ENCODE data around the gene SBK3. TPM values are rescaled to one million over a fixed set of nuclear protein-coding genes. Genes with fewer than 3 reads are reported as not detected.

The SBK3 gene
- total RNA-seq, 1 donor from 2014 or later, result not detected

GRCh38 chr19:55553217-55554182 lies 8.2 kb upstream of the SBK3 start:
- peak; percentile 25 for TF ChIP-seq CTCF (IDR thresholded peaks at IDR 0.05)
- no peaks in the 10 kb centered on the region for H3K36me3 Mint-ChIP-seq (ENCODE audit: low read depth)
- H3K4me1 Mint-ChIP-seq (ENCODE audit: low read depth), result peaks cover 43% of the 10 kb centered on the region
- no peak overlapping the region for H3K4me3 Mint-ChIP-seq (ENCODE audit: unreplicated experiment)
- no peaks in the 10 kb centered on the region for H3K27me3 Mint-ChIP-seq (ENCODE audit: low read depth)
- H3K27ac Mint-ChIP-seq (ENCODE audit: unreplicated experiment), result peak overlapping the region; percentile 95
- no peaks in the 10 kb centered on the region for H3K9me3 Mint-ChIP-seq (ENCODE audit: low read depth)
- DNase-seq (ENCODE audit: low spot score), result no peak

- TF ChIP-seq CTCF (IDR thresholded peaks at IDR 0.05), result no peak
- no peaks in the 10 kb centered on the region for H3K36me3 Mint-ChIP-seq (ENCODE audit: low read depth)
- no peak for DNase-seq (ENCODE audit: low spot score)
- no peaks in the 10 kb centered on the region for H3K27me3 Mint-ChIP-seq (ENCODE audit: low read depth)
- peak overlapping the region; percentile 95 for H3K27ac Mint-ChIP-seq (ENCODE audit: unreplicated experiment)
- H3K4me1 Mint-ChIP-seq (ENCODE audit: low read depth), result peaks cover 52% of the 10 kb centered on the region
- H3K9me3 Mint-ChIP-seq (ENCODE audit: low read depth), result no peaks in the 10 kb centered on the region
- peak overlapping the region; percentile 15 for H3K4me3 Mint-ChIP-seq (ENCODE audit: unreplicated experiment)
These were observed 7.3 kb upstream of the SBK3 start for GRCh38 chr19:55552620-55553019.

- Mint-ChIP-seq H3K36me3 (ENCODE audit: low read depth) (no peaks in the 10 kb centered on the region), H3K4me1 (ENCODE audit: low read depth) (peaks cover 56% of the 10 kb centered on the region), H3K27me3 (ENCODE audit: low read depth) (no peaks in the 10 kb centered on the region), H3K4me3 (ENCODE audit: unreplicated experiment) (peak overlapping the region; percentile 15), H3K27ac (ENCODE audit: unreplicated experiment) (peak overlapping the region; percentile 95), H3K9me3 (ENCODE audit: low read depth) (no peaks in the 10 kb centered on the region)
- no peak for DNase-seq (ENCODE audit: low spot score)
- TF ChIP-seq CTCF (IDR thresholded peaks at IDR 0.05), result no peak
These were observed 6.9 kb upstream of the SBK3 start for GRCh38 chr19:55552206-55552605.

GRCh38 chr19:55550321-55550650 lies 4.9 kb upstream of the SBK3 start:
- Mint-ChIP-seq H3K27ac (ENCODE audit: unreplicated experiment) (peak overlapping the region; percentile 99), H3K4me1 (ENCODE audit: low read depth) (peaks cover 65% of the 10 kb centered on the region), H3K27me3 (ENCODE audit: low read depth) (no peaks in the 10 kb centered on the region), H3K9me3 (ENCODE audit: low read depth) (no peaks in the 10 kb centered on the region), H3K36me3 (ENCODE audit: low read depth) (no peaks in the 10 kb centered on the region), H3K4me3 (ENCODE audit: unreplicated experiment) (peak overlapping the region; percentile 52)
- no peak for DNase-seq (ENCODE audit: low spot score)
- no peak for TF ChIP-seq CTCF (IDR thresholded peaks at IDR 0.05)

- Mint-ChIP-seq H3K27me3 (ENCODE audit: low read depth) (no peaks in the 10 kb centered on the region), H3K9me3 (ENCODE audit: low read depth) (no peaks in the 10 kb centered on the region), H3K36me3 (ENCODE audit: low read depth) (no peaks in the 10 kb centered on the region), H3K27ac (ENCODE audit: unreplicated experiment) (peak overlapping the region; percentile 99), H3K4me1 (ENCODE audit: low read depth) (peaks cover 65% of the 10 kb centered on the region), H3K4me3 (ENCODE audit: unreplicated experiment) (peak overlapping the region; percentile 52)
- DNase-seq (ENCODE audit: low spot score), result no peak
- peak; percentile 44 for TF ChIP-seq CTCF (IDR thresholded peaks at IDR 0.05)
These were observed 4.4 kb upstream of the SBK3 start for GRCh38 chr19:55549500-55550320.

Measured in chondrocyte (in vitro differentiated cells).